Globus pallidus (tissue), 1 donor: ENCODE results near the gene EGF.
A peak's percentile ranks its signal among the peaks of the same experiment; 100 is the strongest.

Experiments
- DNase-seq: peaks from one replicate; pipeline ENCODE4 v3.0.0-alpha.2; 2015; ENCODE audit warnings: low spot score

EGF gene

GRCh38 chr4:109994415-109994827, 81.7 kb downstream of the EGF start:
- no peak for DNase-seq

- peak; percentile 24 for DNase-seq
Observed at GRCh38 chr4:109996526-109996925, 83.8 kb downstream of the EGF start.

- peak; percentile 51 for DNase-seq
Observed at GRCh38 chr4:109998867-109999584, 86.3 kb downstream of the EGF start.

GRCh38 chr4:109999585-109999912, 86.9 kb downstream of the EGF start:
- DNase-seq = no peak

GRCh38 chr4:110002326-110002725, 89.6 kb downstream of the EGF start:
- no peak for DNase-seq

- no peak for DNase-seq
Observed at GRCh38 chr4:110003401-110004187, 90.9 kb downstream of the EGF start.

GRCh38 chr4:110004556-110004955, 91.9 kb downstream of the EGF start:
- DNase-seq = no peak

- DNase-seq = peak; percentile 63
Observed at GRCh38 chr4:110005461-110006056, 92.9 kb downstream of the EGF start.

- no peak for DNase-seq
Observed at GRCh38 chr4:110007217-110007616, 94.5 kb downstream of the EGF start.

GRCh38 chr4:110008540-110008939, 95.9 kb downstream of the EGF start:
- no peak for DNase-seq

GRCh38 chr4:110009550-110009949, 96.9 kb downstream of the EGF start:
- DNase-seq = no peak

GRCh38 chr4:110010797-110011196, 98.1 kb downstream of the EGF start:
- no peak for DNase-seq

GRCh38 chr4:110012917-110013316, 100.2 kb downstream of the EGF start:
- DNase-seq = no peak

- no peak for DNase-seq
Observed at GRCh38 chr4:110014233-110014632, 101.5 kb downstream of the EGF start.

GRCh38 chr4:110019153-110019552, 106.5 kb downstream of the EGF start:
- no peak for DNase-seq

- no peak for DNase-seq
Observed at GRCh38 chr4:110020139-110020538, 107.5 kb downstream of the EGF start.

GRCh38 chr4:110020646-110021443, 108.2 kb downstream of the EGF start:
- DNase-seq = no peak

- DNase-seq = no peak
Observed at GRCh38 chr4:110022457-110022856, 109.8 kb downstream of the EGF start.

GRCh38 chr4:110025056-110025455, 112.4 kb downstream of the EGF start:
- no peak for DNase-seq

- no peak for DNase-seq
Observed at GRCh38 chr4:110025718-110026117, 113.0 kb downstream of the EGF start.

- DNase-seq = no peak
Observed at GRCh38 chr4:110032603-110033002, 119.9 kb downstream of the EGF start.

GRCh38 chr4:110033355-110034025, 120.8 kb downstream of the EGF start:
- DNase-seq = no peak
